BLaER1 treated with 17β-estradiol and CSF1 and Interleukin-3, amounts not matched to agents 10 nM and 100 nM (cell line): ENCODE results near the gene GDF2.

Experiments used
- H3K27ac ChIP-seq, 11 experiments: shearing (Covaris generic); formaldehyde crosslinking; 2 replicates each; pipeline ENCODE4 v1.8.1; 2022
- H3K27me3 ChIP-seq, 11 experiments: shearing (Covaris generic); formaldehyde crosslinking; 2 replicates each; pipeline ENCODE4 v1.8.1; 2022
- H3K36me3 ChIP-seq, 11 experiments: shearing (Covaris generic); formaldehyde crosslinking; 2 replicates each; pipeline ENCODE4 v1.8.1; 2022
- H3K4me1 ChIP-seq, 10 experiments: shearing (Covaris generic); formaldehyde crosslinking; 2 replicates each; pipeline ENCODE4 v1.8.1; 2022
- H3K4me2 ChIP-seq, 11 experiments: shearing (Covaris generic); formaldehyde crosslinking; 2 replicates each; pipeline ENCODE4 v1.8.1; 2022
- H3K4me3 ChIP-seq, 10 experiments: shearing (Covaris generic); formaldehyde crosslinking; 2 replicates each; pipeline ENCODE4 v1.8.1; 2022
- H3K9ac ChIP-seq, 11 experiments: shearing (Covaris generic); formaldehyde crosslinking; 2 replicates each; pipeline ENCODE4 v1.8.1; 2022
- H3K9me3 ChIP-seq, 11 experiments: shearing (Covaris generic); formaldehyde crosslinking; replicated peaks in 1 of 11; 2 replicates each; pipeline ENCODE4 v1.8.1; 2022
- H4K20me1 ChIP-seq, 11 experiments: shearing (Covaris generic); formaldehyde crosslinking; 2 replicates each; pipeline ENCODE4 v1.8.1; 2022
- Cebpa-rat ChIP-seq, 11 experiments: shearing (Covaris generic); IDR thresholded peaks; 2 replicates each; pipeline ENCODE4 v1.8.1; 2022

Gene GDF2

GRCh38 chr10:47311932-47312662, 10.2 kb upstream of the GDF2 start:
- Histone ChIP-seq H3K9ac (peak overlapping the region in 4 of 11 experiments; percentile 5 to 51 (median 16); a peak in 5 of 22 replicates), H3K4me2 (peak overlapping the region in 10 of 11 experiments; percentile 0 to 65 (median 52); a peak in 19 of 22 replicates), H3K4me3 (no peak overlapping the region)

GRCh38 chr10:47312663-47312995, 9.6 kb upstream of the GDF2 start:
- Histone ChIP-seq H3K36me3 (no peaks in the 10 kb centered on the region), H3K27me3 (no peaks in the 10 kb centered on the region), H4K20me1 (no peaks in the 10 kb centered on the region; a peak in 1 of 22 replicates), H3K9ac (0 out of 22 replicates have a peak overlapping the region, but pooled peaks of 1 of the 11 experiments have one; percentile 5), H3K4me2 (no peak overlapping the region), H3K9me3 (no peaks in the 10 kb centered on the region), H3K4me1 (peaks cover 0 to 19% (median 14%) of the 10 kb centered on the region in 10 experiments; a peak in 17 of 20 replicates), H3K27ac (no peak overlapping the region), H3K4me3 (no peak overlapping the region)
- no peak for TF ChIP-seq Cebpa-rat (IDR thresholded peaks at IDR 0.05)

More at GRCh38 chr10:47311932-47312662, 10.2 kb upstream of the GDF2 start:
- H3K27me3 ChIP-seq: no peaks in the 10 kb centered on the region
- no peaks in the 10 kb centered on the region for H3K9me3 ChIP-seq
- H3K4me1 ChIP-seq: peaks cover 0 to 22% (median 15%) of the 10 kb centered on the region in 10 experiments; a peak in 17 of 20 replicates
- no peaks in the 10 kb centered on the region for H3K36me3 ChIP-seq
- peak overlapping the region in 3 of 11 experiments; percentile 11 to 40 (median 34); a peak in 4 of 22 replicates for H3K27ac ChIP-seq
- no peaks in the 10 kb centered on the region; a peak in 1 of 22 replicates for H4K20me1 ChIP-seq
- TF ChIP-seq Cebpa-rat (IDR thresholded peaks at IDR 0.05): no peak

GRCh38 chr10:47314416-47314970, 7.8 kb upstream of the GDF2 start:
- no peaks in the 10 kb centered on the region for H3K9me3 ChIP-seq
- peaks cover 0 to 19% (median 14%) of the 10 kb centered on the region in 10 experiments; a peak in 17 of 20 replicates for H3K4me1 ChIP-seq
- no peak overlapping the region for H3K4me3 ChIP-seq
- H3K36me3 ChIP-seq: no peaks in the 10 kb centered on the region
- no peak overlapping the region for H3K27ac ChIP-seq
- H4K20me1 ChIP-seq: no peaks in the 10 kb centered on the region; a peak in 1 of 22 replicates
- no peak overlapping the region for H3K9ac ChIP-seq
- H3K4me2 ChIP-seq: no peak overlapping the region
- H3K27me3 ChIP-seq: no peaks in the 10 kb centered on the region
- no peak for TF ChIP-seq Cebpa-rat (IDR thresholded peaks at IDR 0.05)

- Histone ChIP-seq H3K27ac (no peak overlapping the region), H3K27me3 (no peaks in the 10 kb centered on the region), H3K9ac (no peak overlapping the region), H4K20me1 (no peaks in the 10 kb centered on the region), H3K4me1 (peaks cover 0 to 19% (median 14%) of the 10 kb centered on the region in 10 experiments; a peak in 17 of 20 replicates), H3K4me3 (no peak overlapping the region), H3K36me3 (no peaks in the 10 kb centered on the region), H3K4me2 (no peak overlapping the region), H3K9me3 (no peaks in the 10 kb centered on the region)
- no peak for TF ChIP-seq Cebpa-rat (IDR thresholded peaks at IDR 0.05)
Observed at GRCh38 chr10:47315421-47315820, 6.8 kb upstream of the GDF2 start.

- Histone ChIP-seq H3K4me2 (no peak overlapping the region), H3K4me3 (no peak overlapping the region), H3K27me3 (no peaks in the 10 kb centered on the region), H3K9ac (no peak overlapping the region), H3K36me3 (no peaks in the 10 kb centered on the region), H3K4me1 (peaks cover 0 to 15% (median 10%) of the 10 kb centered on the region in 10 experiments; a peak in 17 of 20 replicates), H3K27ac (no peak overlapping the region), H4K20me1 (no peaks in the 10 kb centered on the region), H3K9me3 (no peaks in the 10 kb centered on the region)
- TF ChIP-seq Cebpa-rat (IDR thresholded peaks at IDR 0.05): no peak
Observed at GRCh38 chr10:47316131-47316530, 6.1 kb upstream of the GDF2 start.

GRCh38 chr10:47317251-47317650, 5.0 kb upstream of the GDF2 start:
- H3K27me3 ChIP-seq: no peaks in the 10 kb centered on the region
- no peaks in the 10 kb centered on the region for H4K20me1 ChIP-seq
- H3K27ac ChIP-seq: no peak overlapping the region
- peaks cover 0 to 4% (median 0%) of the 10 kb centered on the region in 10 experiments; a peak in 3 of 20 replicates for H3K4me1 ChIP-seq
- no peak for TF ChIP-seq Cebpa-rat (IDR thresholded peaks at IDR 0.05)
- H3K36me3 ChIP-seq: no peaks in the 10 kb centered on the region
- no peak overlapping the region for H3K4me2 ChIP-seq
- H3K4me3 ChIP-seq: no peak overlapping the region
- H3K9me3 ChIP-seq: no peaks in the 10 kb centered on the region
- no peak overlapping the region for H3K9ac ChIP-seq

GRCh38 chr10:47318706-47319105, 3.5 kb upstream of the GDF2 start:
- H3K27ac ChIP-seq: no peak overlapping the region
- no peaks in the 10 kb centered on the region for H3K27me3 ChIP-seq
- peaks cover 0 to 4% (median 0%) of the 10 kb centered on the region in 11 experiments; a peak in 1 of 22 replicates for H4K20me1 ChIP-seq
- H3K9ac ChIP-seq: no peak overlapping the region
- no peaks in the 10 kb centered on the region for H3K4me1 ChIP-seq
- no peak overlapping the region for H3K4me3 ChIP-seq
- H3K4me2 ChIP-seq: no peak overlapping the region
- H3K36me3 ChIP-seq: no peaks in the 10 kb centered on the region
- H3K9me3 ChIP-seq: no peaks in the 10 kb centered on the region
- TF ChIP-seq Cebpa-rat (IDR thresholded peaks at IDR 0.05): no peak

- no peak for TF ChIP-seq Cebpa-rat (IDR thresholded peaks at IDR 0.05)
- Histone ChIP-seq H4K20me1 (peaks cover 0 to 4% (median 0%) of the 10 kb centered on the region in 11 experiments; a peak in 1 of 22 replicates), H3K9me3 (no peaks in the 10 kb centered on the region), H3K27ac (no peak overlapping the region), H3K27me3 (no peaks in the 10 kb centered on the region), H3K4me1 (no peaks in the 10 kb centered on the region), H3K4me3 (no peak overlapping the region), H3K4me2 (no peak overlapping the region), H3K36me3 (no peaks in the 10 kb centered on the region), H3K9ac (no peak overlapping the region)
Observed at GRCh38 chr10:47319784-47320183, 2.5 kb upstream of the GDF2 start.

- Histone ChIP-seq H3K4me3 (no peak overlapping the region), H4K20me1 (peaks cover 0 to 4% (median 0%) of the 10 kb centered on the region in 11 experiments; a peak in 1 of 22 replicates), H3K9ac (no peak overlapping the region), H3K4me2 (no peak overlapping the region), H3K27ac (no peak overlapping the region), H3K9me3 (no peaks in the 10 kb centered on the region), H3K27me3 (no peaks in the 10 kb centered on the region), H3K36me3 (no peaks in the 10 kb centered on the region), H3K4me1 (no peaks in the 10 kb centered on the region)
- no peak for TF ChIP-seq Cebpa-rat (IDR thresholded peaks at IDR 0.05)
Observed at GRCh38 chr10:47320812-47321211, 1.4 kb upstream of the GDF2 start.
